Tibial nerve (tissue), 4 donors: Measurements from ENCODE around the gene TACR2.

Experiments
- EP300 ChIP-seq, 2 donors: sonication (generic); formaldehyde crosslinking; IDR thresholded peaks; one replicate each; pipeline ENCODE4 v1.6.1; 2017; ENCODE audit warnings: antibody characterized with exemption in 2 of 2, mild to moderate bottlenecking in 1 of 2
- POLR2A ChIP-seq, 2 donors: fragments of 450-650 bp; IDR thresholded peaks; one replicate each; pipeline ENCODE4 v1.6.1; 2017; ENCODE audit warnings: antibody characterized with exemption in 2 of 2, mild to moderate bottlenecking in 2 of 2, moderate library complexity in 2 of 2
- TF ChIP-seq, protein P1 (sequence below), 5 experiments: fragments of 200-600 bp in 3 of 5; fragments of 450-650 bp in 2 of 5; sonication (generic) in 3 of 5; IDR thresholded peaks; one replicate each; pipeline ENCODE4 v1.5.1; 2016 to 2019; ENCODE audit warnings: antibody characterized with exemption in 5 of 5, mild to moderate bottlenecking in 3 of 5, moderate library complexity in 2 of 5

DNA sequence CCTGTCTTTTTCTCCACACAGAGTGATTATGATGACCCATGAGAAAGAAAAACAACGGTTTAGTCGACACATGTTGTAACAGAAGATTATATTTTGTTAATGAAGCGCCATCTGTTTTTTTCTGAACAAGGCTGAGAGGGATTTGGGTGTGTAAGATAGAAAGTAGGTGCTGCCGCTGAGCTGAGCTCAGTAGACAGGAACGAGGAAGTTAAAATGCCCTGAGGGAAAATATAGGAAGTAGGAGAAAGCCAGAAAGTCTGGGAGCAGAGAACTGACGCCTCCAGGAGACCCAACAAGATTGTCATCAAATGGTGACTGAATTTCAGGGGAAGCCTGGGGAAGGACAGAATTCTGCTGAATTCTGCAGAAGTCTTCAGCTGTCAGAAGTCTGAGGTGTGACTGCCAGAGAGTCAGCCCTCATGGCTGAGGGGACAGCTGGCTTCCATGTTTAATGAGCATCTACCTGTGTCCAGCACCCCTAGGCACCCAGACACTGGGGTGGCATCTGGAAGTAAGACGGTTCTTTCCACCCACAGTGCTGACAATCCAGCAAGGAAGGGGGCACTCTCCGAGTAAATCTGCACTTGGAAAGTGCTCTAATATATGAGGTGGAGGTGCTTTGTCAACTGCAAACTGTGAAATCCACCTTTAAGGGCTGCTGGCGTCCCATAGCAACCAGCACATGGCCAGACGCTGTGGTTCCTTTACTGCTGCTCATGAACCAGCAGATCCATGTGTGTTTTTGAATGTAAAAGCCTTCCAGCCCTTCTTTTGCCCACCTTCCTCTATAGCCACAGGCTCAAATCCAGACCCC, 22.0 kb upstream of the TACR2 start:
- TF ChIP-seq, protein P1, sequence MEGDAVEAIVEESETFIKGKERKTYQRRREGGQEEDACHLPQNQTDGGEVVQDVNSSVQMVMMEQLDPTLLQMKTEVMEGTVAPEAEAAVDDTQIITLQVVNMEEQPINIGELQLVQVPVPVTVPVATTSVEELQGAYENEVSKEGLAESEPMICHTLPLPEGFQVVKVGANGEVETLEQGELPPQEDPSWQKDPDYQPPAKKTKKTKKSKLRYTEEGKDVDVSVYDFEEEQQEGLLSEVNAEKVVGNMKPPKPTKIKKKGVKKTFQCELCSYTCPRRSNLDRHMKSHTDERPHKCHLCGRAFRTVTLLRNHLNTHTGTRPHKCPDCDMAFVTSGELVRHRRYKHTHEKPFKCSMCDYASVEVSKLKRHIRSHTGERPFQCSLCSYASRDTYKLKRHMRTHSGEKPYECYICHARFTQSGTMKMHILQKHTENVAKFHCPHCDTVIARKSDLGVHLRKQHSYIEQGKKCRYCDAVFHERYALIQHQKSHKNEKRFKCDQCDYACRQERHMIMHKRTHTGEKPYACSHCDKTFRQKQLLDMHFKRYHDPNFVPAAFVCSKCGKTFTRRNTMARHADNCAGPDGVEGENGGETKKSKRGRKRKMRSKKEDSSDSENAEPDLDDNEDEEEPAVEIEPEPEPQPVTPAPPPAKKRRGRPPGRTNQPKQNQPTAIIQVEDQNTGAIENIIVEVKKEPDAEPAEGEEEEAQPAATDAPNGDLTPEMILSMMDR (IDR thresholded peaks at IDR 0.05), result no peak
- TF ChIP-seq POLR2A (IDR thresholded peaks at IDR 0.05) (no peak), EP300 (IDR thresholded peaks at IDR 0.05) (no peak)
